Upper lobe of right lung (tissue), 1 donor: ENCODE measurements around the gene PIGQ. TPM values are rescaled to one million over a fixed set of nuclear protein-coding genes. Genes with fewer than 3 reads are reported as not detected.

Source experiments
- ATAC-seq: fragments of 200-7000 bp; cut with Tn5 transposase; one replicate; pipeline ENCODE4 v1.9.1; 2020; ENCODE audit warnings: mild to moderate bottlenecking, moderate library complexity
- DNase-seq: peaks from one replicate; pipeline ENCODE4 v3.0.0-alpha.2; 2020
- H3K27ac ChIP-seq: fragments of 200-600 bp; one replicate; pipeline ENCODE4 v1.8.0; 2022
- H3K27me3 ChIP-seq: fragments of 200-600 bp; one replicate; pipeline ENCODE4 v1.8.0; 2022; ENCODE audit warnings: mild to moderate bottlenecking
- H3K36me3 ChIP-seq: fragments of 200-600 bp; one replicate; pipeline ENCODE4 v1.8.0; 2022
- H3K4me1 ChIP-seq: fragments of 200-600 bp; one replicate; pipeline ENCODE4 v1.8.0; 2022
- H3K4me3 ChIP-seq: fragments of 200-600 bp; one replicate; pipeline ENCODE4 v1.8.0; 2022; ENCODE audit warnings: mild to moderate bottlenecking
- H3K9me3 ChIP-seq: fragments of 200-600 bp; one replicate; pipeline ENCODE4 v1.8.0; 2022
- intact Hi-C: fragments of 100-400 bp; cut with DNase I; formaldehyde crosslinking; loops from one replicate; pipeline ENCODE4 v1.11.0; 2022
- total RNA-seq: library from RNA; stranded (reverse); fragmentation: NEBNext Ultra II Directional; extraction: Animal tissue kit (Norgen Biotek cat#: 25700); gene quantifications from one replicate; pipeline ENCODE4 v1.2.1, GENCODE V29; 2021
- TF ChIP-seq, protein P1 (sequence below): fragments of 200-600 bp; IDR thresholded peaks from one replicate; pipeline ENCODE4 v1.8.0; 2022; ENCODE audit warnings: antibody characterized with exemption
- donor health status: DM: no; HTN: yes; CAD: no; lungs with severe emphysema.

Gene PIGQ
- total RNA-seq, 1 donor from 2014 or later, result 59.4 TPM

- DNase-seq, result no peak
These were observed 6.5 kb downstream of the PIGQ start for GRCh38 chr16:576197-576822.

GRCh38 chr16:576823-577201 lies 7.0 kb downstream of the PIGQ start:
- intact Hi-C loops, result no loop called here
- TF ChIP-seq, protein P1, sequence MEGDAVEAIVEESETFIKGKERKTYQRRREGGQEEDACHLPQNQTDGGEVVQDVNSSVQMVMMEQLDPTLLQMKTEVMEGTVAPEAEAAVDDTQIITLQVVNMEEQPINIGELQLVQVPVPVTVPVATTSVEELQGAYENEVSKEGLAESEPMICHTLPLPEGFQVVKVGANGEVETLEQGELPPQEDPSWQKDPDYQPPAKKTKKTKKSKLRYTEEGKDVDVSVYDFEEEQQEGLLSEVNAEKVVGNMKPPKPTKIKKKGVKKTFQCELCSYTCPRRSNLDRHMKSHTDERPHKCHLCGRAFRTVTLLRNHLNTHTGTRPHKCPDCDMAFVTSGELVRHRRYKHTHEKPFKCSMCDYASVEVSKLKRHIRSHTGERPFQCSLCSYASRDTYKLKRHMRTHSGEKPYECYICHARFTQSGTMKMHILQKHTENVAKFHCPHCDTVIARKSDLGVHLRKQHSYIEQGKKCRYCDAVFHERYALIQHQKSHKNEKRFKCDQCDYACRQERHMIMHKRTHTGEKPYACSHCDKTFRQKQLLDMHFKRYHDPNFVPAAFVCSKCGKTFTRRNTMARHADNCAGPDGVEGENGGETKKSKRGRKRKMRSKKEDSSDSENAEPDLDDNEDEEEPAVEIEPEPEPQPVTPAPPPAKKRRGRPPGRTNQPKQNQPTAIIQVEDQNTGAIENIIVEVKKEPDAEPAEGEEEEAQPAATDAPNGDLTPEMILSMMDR, result no peak
- ATAC-seq, result no peak

More at GRCh38 chr16:576197-576822, 6.5 kb downstream of the PIGQ start:
- H3K27me3 ChIP-seq, result no peaks in the 10 kb centered on the region
- H3K36me3 ChIP-seq, result peaks cover 16% of the 10 kb centered on the region
- no peak overlapping the region for H3K4me3 ChIP-seq
- no peak overlapping the region for H3K27ac ChIP-seq
- intact Hi-C loops, result no loop called here
- TF ChIP-seq, protein P1, result no peak
- no peaks in the 10 kb centered on the region for H3K9me3 ChIP-seq
- ATAC-seq, result no peak
- no peaks in the 10 kb centered on the region for H3K4me1 ChIP-seq

DNA sequence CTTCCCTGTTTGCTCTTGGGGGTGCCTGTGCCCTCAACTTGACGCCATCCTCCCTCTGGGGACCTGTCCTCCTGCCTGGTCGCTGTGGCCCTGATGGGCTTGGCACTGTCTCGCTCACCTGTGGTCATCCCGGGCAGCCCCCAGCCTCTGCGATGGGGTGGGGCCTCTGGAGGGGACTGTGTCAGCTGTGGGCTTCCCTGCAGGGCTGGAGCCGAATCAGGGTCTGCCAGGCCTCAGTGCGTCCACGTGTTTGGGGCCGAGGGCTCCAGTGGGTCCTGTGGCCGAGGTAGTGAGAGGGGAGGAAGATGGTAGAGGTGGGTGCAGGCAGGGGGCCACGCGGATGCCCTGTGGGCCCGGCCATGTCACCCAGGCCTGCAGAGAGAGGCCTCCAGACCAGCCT lies 8.0 kb downstream of the PIGQ start:
- ATAC-seq, result no peak
- no peak overlapping the region for H3K4me3 ChIP-seq
- intact Hi-C loops, result no loop called here
- TF ChIP-seq, protein P1, result no peak
- H3K9me3 ChIP-seq, result no peaks in the 10 kb centered on the region
- H3K36me3 ChIP-seq, result peaks cover 16% of the 10 kb centered on the region
- no peak for DNase-seq
- no peak overlapping the region for H3K27ac ChIP-seq
- H3K27me3 ChIP-seq, result no peaks in the 10 kb centered on the region
- H3K4me1 ChIP-seq, result no peaks in the 10 kb centered on the region

More at GRCh38 chr16:576823-577201, 7.0 kb downstream of the PIGQ start:
- no peaks in the 10 kb centered on the region for H3K4me1 ChIP-seq
- no peaks in the 10 kb centered on the region for H3K9me3 ChIP-seq
- no peak overlapping the region for H3K27ac ChIP-seq
- no peak for DNase-seq
- H3K27me3 ChIP-seq, result no peaks in the 10 kb centered on the region
- peaks cover 16% of the 10 kb centered on the region for H3K36me3 ChIP-seq
- H3K4me3 ChIP-seq, result no peak overlapping the region

- no peak for DNase-seq
- Histone ChIP-seq H3K4me1 (no peaks in the 10 kb centered on the region), H3K27me3 (no peaks in the 10 kb centered on the region), H3K27ac (no peak overlapping the region), H3K36me3 (peaks cover 16% of the 10 kb centered on the region), H3K4me3 (no peak overlapping the region), H3K9me3 (no peaks in the 10 kb centered on the region)
- TF ChIP-seq, protein P1, result no peak
- ATAC-seq, result no peak
- intact Hi-C loops, result no loop called here
These were observed 8.6 kb downstream of the PIGQ start for GRCh38 chr16:578232-578869.

GRCh38 chr16:578870-579405 lies 9.2 kb downstream of the PIGQ start:
- Histone ChIP-seq H3K27ac (no peak overlapping the region), H3K9me3 (no peaks in the 10 kb centered on the region), H3K4me3 (no peak overlapping the region), H3K4me1 (no peaks in the 10 kb centered on the region), H3K36me3 (peaks cover 16% of the 10 kb centered on the region), H3K27me3 (no peaks in the 10 kb centered on the region)
- DNase-seq, result peak; percentile 91
- intact Hi-C loops, result no loop called here
- TF ChIP-seq, protein P1, result peak; percentile 85
- ATAC-seq, result peak; percentile 92
